ENCODE measurements around the gene AKR1E2. TPM values are rescaled to one million over a fixed set of nuclear protein-coding genes. Genes with fewer than 3 reads are reported as not detected.
"Not testable (repeated sequence)": the region's sequence is repeated elsewhere in the genome, so short reads cannot be mapped to it uniquely, and the experiment has no call there.

The AKR1E2 gene
- total RNA-seq, 2 experiments from 2014 or later, result 7.1 to 7.3 TPM

GRCh38 chr10:4802711-4803487 is 23.1 kb upstream of the AKR1E2 start:
- Mint-ChIP-seq H3K36me3 (ENCODE audit: low read depth) (no peaks in the 10 kb centered on the region), H3K27me3 (ENCODE audit: low read depth) (no peaks in the 10 kb centered on the region), H3K27ac (no peak overlapping the region), H3K4me3 (no peak overlapping the region), H3K9me3 (no peaks in the 10 kb centered on the region), H3K4me1 (ENCODE audit: low read depth) (no peaks in the 10 kb centered on the region)
- CTCF ChIA-PET, result no interaction called here
- no peak for DNase-seq
- intact Hi-C loops (cut with micrococcal nuclease), result no loop called here

- Mint-ChIP-seq H3K36me3 (ENCODE audit: low read depth) (no peaks in the 10 kb centered on the region), H3K4me1 (ENCODE audit: low read depth) (no peaks in the 10 kb centered on the region), H3K9me3 (no peaks in the 10 kb centered on the region), H3K4me3 (no peak overlapping the region), H3K27ac (no peak overlapping the region), H3K27me3 (ENCODE audit: low read depth) (peaks cover 2% of the 10 kb centered on the region)
- intact Hi-C loops (cut with micrococcal nuclease), result no loop called here
- CTCF ChIA-PET, result no interaction called here
- DNase-seq, result no peak
Measured at GRCh38 chr10:4803822-4804221, 22.2 kb upstream of the AKR1E2 start.

- H3K27ac Mint-ChIP-seq, result no peak overlapping the region
- H3K9me3 Mint-ChIP-seq, result no peaks in the 10 kb centered on the region
- CTCF ChIA-PET, result no interaction called here
- peaks cover 2% of the 10 kb centered on the region for H3K27me3 Mint-ChIP-seq (ENCODE audit: low read depth)
- no peak for DNase-seq
- no peaks in the 10 kb centered on the region for H3K4me1 Mint-ChIP-seq (ENCODE audit: low read depth)
- no peak overlapping the region for H3K4me3 Mint-ChIP-seq
- H3K36me3 Mint-ChIP-seq (ENCODE audit: low read depth), result no peaks in the 10 kb centered on the region
- intact Hi-C loops (cut with micrococcal nuclease), result no loop called here
Measured at GRCh38 chr10:4804465-4804864, 21.5 kb upstream of the AKR1E2 start.

GRCh38 chr10:4806534-4806933 is 19.5 kb upstream of the AKR1E2 start:
- H3K27me3 Mint-ChIP-seq (ENCODE audit: low read depth), result peaks cover 2% of the 10 kb centered on the region
- H3K4me1 Mint-ChIP-seq (ENCODE audit: low read depth), result no peaks in the 10 kb centered on the region
- no peaks in the 10 kb centered on the region for H3K36me3 Mint-ChIP-seq (ENCODE audit: low read depth)
- CTCF ChIA-PET, result interaction anchor here (0.8 kb wide), 1 partner anchor 475 kb away, joined by 3 read pairs; no protein-coding TSS in a partner anchor
- no peak for DNase-seq
- no peak overlapping the region for H3K4me3 Mint-ChIP-seq
- no peaks in the 10 kb centered on the region for H3K9me3 Mint-ChIP-seq
- intact Hi-C loops (cut with micrococcal nuclease), result no loop called here
- no peak overlapping the region for H3K27ac Mint-ChIP-seq

GRCh38 chr10:4807761-4808507 is 18.1 kb upstream of the AKR1E2 start:
- Mint-ChIP-seq H3K4me1 (ENCODE audit: low read depth) (no peaks in the 10 kb centered on the region), H3K4me3 (no peak overlapping the region), H3K36me3 (ENCODE audit: low read depth) (no peaks in the 10 kb centered on the region), H3K9me3 (no peaks in the 10 kb centered on the region), H3K27ac (no peak overlapping the region), H3K27me3 (ENCODE audit: low read depth) (peaks cover 2% of the 10 kb centered on the region)
- intact Hi-C loops (cut with micrococcal nuclease), result no loop called here
- CTCF ChIA-PET, result interaction anchor here (0.8 kb wide), 1 partner anchor 10 kb away, joined by 3 read pairs; no protein-coding TSS in a partner anchor
- DNase-seq, result no peak

GRCh38 chr10:4809156-4809555 is 16.9 kb upstream of the AKR1E2 start:
- Mint-ChIP-seq H3K27me3 (ENCODE audit: low read depth) (peaks cover 2% of the 10 kb centered on the region), H3K36me3 (ENCODE audit: low read depth) (no peaks in the 10 kb centered on the region), H3K27ac (no peak overlapping the region), H3K4me3 (no peak overlapping the region), H3K9me3 (no peaks in the 10 kb centered on the region), H3K4me1 (ENCODE audit: low read depth) (no peaks in the 10 kb centered on the region)
- DNase-seq, result no peak
- intact Hi-C loops (cut with micrococcal nuclease), result no loop called here
- CTCF ChIA-PET, result interaction anchor here (0.8 kb wide), 1 partner anchor 9 kb away, joined by 3 read pairs; no protein-coding TSS in a partner anchor

GRCh38 chr10:4810092-4810491 is 15.9 kb upstream of the AKR1E2 start:
- intact Hi-C loops (cut with micrococcal nuclease), result no loop called here
- CTCF ChIA-PET, result interaction anchor here (1.3 to 1.5 kb wide), 2 partner anchors 21 to 39 kb away, joined by 3 to 4 read pairs; no protein-coding TSS in a partner anchor
- Mint-ChIP-seq H3K36me3 (ENCODE audit: low read depth) (no peaks in the 10 kb centered on the region), H3K27ac (no peak overlapping the region), H3K9me3 (no peaks in the 10 kb centered on the region), H3K4me3 (no peak overlapping the region), H3K27me3 (ENCODE audit: low read depth) (peaks cover 2% of the 10 kb centered on the region), H3K4me1 (ENCODE audit: low read depth) (no peaks in the 10 kb centered on the region)
- no peak for DNase-seq

- peaks cover 2% of the 10 kb centered on the region for H3K27me3 Mint-ChIP-seq (ENCODE audit: low read depth)
- H3K27ac Mint-ChIP-seq, result no peak overlapping the region
- H3K4me3 Mint-ChIP-seq, result no peak overlapping the region
- DNase-seq, result no peak
- no peaks in the 10 kb centered on the region for H3K36me3 Mint-ChIP-seq (ENCODE audit: low read depth)
- no peaks in the 10 kb centered on the region for H3K9me3 Mint-ChIP-seq
- intact Hi-C loops (cut with micrococcal nuclease), result no loop called here
- no peaks in the 10 kb centered on the region for H3K4me1 Mint-ChIP-seq (ENCODE audit: low read depth)
- CTCF ChIA-PET, result interaction anchor here (1.0 kb wide), 1 partner anchor 586 kb away, joined by 3 read pairs; no protein-coding TSS in a partner anchor
Measured at GRCh38 chr10:4812046-4812445, 14.0 kb upstream of the AKR1E2 start.

GRCh38 chr10:4813023-4813422 is 13.0 kb upstream of the AKR1E2 start:
- no peak overlapping the region for H3K4me3 Mint-ChIP-seq
- intact Hi-C loops (cut with micrococcal nuclease), result no loop called here
- H3K4me1 Mint-ChIP-seq (ENCODE audit: low read depth), result no peaks in the 10 kb centered on the region
- no peak for DNase-seq
- H3K27ac Mint-ChIP-seq, result no peak overlapping the region
- no peaks in the 10 kb centered on the region for H3K36me3 Mint-ChIP-seq (ENCODE audit: low read depth)
- CTCF ChIA-PET, result interaction anchor here (0.6 to 2.6 kb wide), 5 partner anchors 14 to 810 kb away, joined by 3 to 19 read pairs (median 4); no protein-coding TSS in a partner anchor
- H3K9me3 Mint-ChIP-seq, result no peaks in the 10 kb centered on the region
- peaks cover 2% of the 10 kb centered on the region for H3K27me3 Mint-ChIP-seq (ENCODE audit: low read depth)

GRCh38 chr10:4813496-4813895 is 12.5 kb upstream of the AKR1E2 start:
- Mint-ChIP-seq H3K27ac (no peak overlapping the region), H3K9me3 (no peaks in the 10 kb centered on the region), H3K4me3 (no peak overlapping the region), H3K4me1 (ENCODE audit: low read depth) (no peaks in the 10 kb centered on the region), H3K27me3 (ENCODE audit: low read depth) (no peaks in the 10 kb centered on the region), H3K36me3 (ENCODE audit: low read depth) (no peaks in the 10 kb centered on the region)
- CTCF ChIA-PET, result interaction anchor here (0.6 to 2.6 kb wide), 8 partner anchors 14 to 1489 kb away, joined by 3 to 19 read pairs (median 4); no protein-coding TSS in a partner anchor
- intact Hi-C loops (cut with micrococcal nuclease), result no loop called here
- no peak for DNase-seq

GRCh38 chr10:4815646-4816180 is 10.3 kb upstream of the AKR1E2 start:
- intact Hi-C loops (cut with micrococcal nuclease), result loop anchor here (1.0 to 2.0 kb wide), 2 partner anchors 34 to 619 kb away; no protein-coding TSS in a partner anchor
- not testable (repeated sequence) for H3K9me3 Mint-ChIP-seq; H3K27ac Mint-ChIP-seq; H3K36me3 Mint-ChIP-seq (ENCODE audit: low read depth); H3K4me1 Mint-ChIP-seq (ENCODE audit: low read depth); H3K27me3 Mint-ChIP-seq (ENCODE audit: low read depth); DNase-seq; H3K4me3 Mint-ChIP-seq
- CTCF ChIA-PET, result interaction anchor here (0.6 to 2.0 kb wide), 16 partner anchors 11 to 1048 kb away, joined by 3 to 14 read pairs (median 4); no protein-coding TSS in a partner anchor

- CTCF ChIA-PET, result interaction anchor here (1.7 kb wide), 1 partner anchor 19 kb away, joined by 5 read pairs; no protein-coding TSS in a partner anchor
- intact Hi-C loops (cut with micrococcal nuclease), result no loop called here
Measured at GRCh38 chr10:4816966-4817365, 9.0 kb upstream of the AKR1E2 start.

More at GRCh38 chr10:4816966-4817365, 9.0 kb upstream of the AKR1E2 start:
- no peak for DNase-seq
- H3K36me3 Mint-ChIP-seq (ENCODE audit: low read depth), result no peaks in the 10 kb centered on the region
- H3K27me3 Mint-ChIP-seq (ENCODE audit: low read depth), result no peaks in the 10 kb centered on the region
- H3K4me1 Mint-ChIP-seq (ENCODE audit: low read depth), result no peaks in the 10 kb centered on the region
- H3K9me3 Mint-ChIP-seq, result no peaks in the 10 kb centered on the region
- no peak overlapping the region for H3K27ac Mint-ChIP-seq
- H3K4me3 Mint-ChIP-seq, result no peak overlapping the region
